ENCODE measurements around the gene ZMYM2. TPM values are rescaled to one million over a fixed set of nuclear protein-coding genes. Genes with fewer than 3 reads are reported as not detected.

ZMYM2 gene
- total RNA-seq, 4 donors from 2014 or later, result 60.7 to 75.3 (median 68.1) TPM

GRCh38 chr13:20057963-20058362, 99.4 kb downstream of the ZMYM2 start:
- DNase-seq (ENCODE audit: low spot score in 2 of 2), result no peak
- TF ChIP-seq CTCF (IDR thresholded peaks at IDR 0.05) (no peak), POLR2A (IDR thresholded peaks at IDR 0.05) (no peak), EP300 (IDR thresholded peaks at IDR 0.05) (no peak)
- peaks cover 0 to 5% (median 0%) of the 10 kb centered on the region in 4 donors for H3K4me1 ChIP-seq
- H3K36me3 ChIP-seq, result peaks cover 0 to 81% (median 16%) of the 10 kb centered on the region in 3 donors
- no peak overlapping the region for H3K4me3 ChIP-seq
- H3K9me3 ChIP-seq, result no peaks in the 10 kb centered on the region
- H3K27ac ChIP-seq, result no peak overlapping the region
- 90 to 94% methylated on average over 1 of the region's 1 CpG for WGBS, 2 donors
- no peaks in the 10 kb centered on the region for H3K27me3 ChIP-seq

GRCh38 chr13:20058476-20058875, 99.9 kb downstream of the ZMYM2 start:
- peaks cover 0 to 86% (median 16%) of the 10 kb centered on the region in 3 donors for H3K36me3 ChIP-seq
- TF ChIP-seq POLR2A (IDR thresholded peaks at IDR 0.05) (no peak), EP300 (IDR thresholded peaks at IDR 0.05) (no peak), CTCF (IDR thresholded peaks at IDR 0.05) (no peak)

GRCh38 chr13:20064128-20064527, 105.6 kb downstream of the ZMYM2 start:
- Histone ChIP-seq H3K36me3 (peaks cover 4 to 92% (median 17%) of the 10 kb centered on the region in 3 donors), H3K4me3 (no peak overlapping the region), H3K27ac (no peak overlapping the region), H3K4me1 (peaks cover 0 to 5% (median 0%) of the 10 kb centered on the region in 4 donors), H3K9me3 (no peaks in the 10 kb centered on the region), H3K27me3 (no peaks in the 10 kb centered on the region)
- TF ChIP-seq EP300 (IDR thresholded peaks at IDR 0.05), result no peak
- no peak for TF ChIP-seq CTCF (IDR thresholded peaks at IDR 0.05)
- TF ChIP-seq POLR2A (IDR thresholded peaks at IDR 0.05), result no peak
- 94 to 96% methylated on average over 1 of the region's 1 CpG for WGBS, 2 donors
- no peak for DNase-seq (ENCODE audit: low spot score in 2 of 2)

More at GRCh38 chr13:20058476-20058875, 99.9 kb downstream of the ZMYM2 start:
- WGBS, 2 donors, result 98% methylated on average over 1 of the region's 1 CpG
- no peak overlapping the region for H3K27ac ChIP-seq
- DNase-seq (ENCODE audit: low spot score in 2 of 2), result no peak
- H3K9me3 ChIP-seq, result no peaks in the 10 kb centered on the region
- H3K4me3 ChIP-seq, result no peak overlapping the region
- peaks cover 0 to 5% (median 0%) of the 10 kb centered on the region in 4 donors for H3K4me1 ChIP-seq
- no peaks in the 10 kb centered on the region for H3K27me3 ChIP-seq

GRCh38 chr13:20065516-20065915, 107.0 kb downstream of the ZMYM2 start:
- WGBS, 2 donors, result 95 to 97% methylated on average over 5 of the region's 5 CpGs

GRCh38 chr13:20069956-20070355, 111.4 kb downstream of the ZMYM2 start:
- Histone ChIP-seq H3K36me3 (peaks cover 4 to 82% (median 8%) of the 10 kb centered on the region in 3 donors), H3K27me3 (no peaks in the 10 kb centered on the region), H3K9me3 (no peaks in the 10 kb centered on the region), H3K4me1 (no peaks in the 10 kb centered on the region), H3K4me3 (no peak overlapping the region), H3K27ac (no peak overlapping the region)
- no peak for DNase-seq (ENCODE audit: low spot score in 2 of 2)
- TF ChIP-seq POLR2A (IDR thresholded peaks at IDR 0.05), result no peak
- TF ChIP-seq CTCF (IDR thresholded peaks at IDR 0.05), result no peak
- TF ChIP-seq EP300 (IDR thresholded peaks at IDR 0.05), result no peak
- 67 to 74% methylated on average over 3 of the region's 3 CpGs for WGBS, 2 donors

More at GRCh38 chr13:20065516-20065915, 107.0 kb downstream of the ZMYM2 start:
- TF ChIP-seq POLR2A (IDR thresholded peaks at IDR 0.05), result no peak
- TF ChIP-seq EP300 (IDR thresholded peaks at IDR 0.05), result no peak
- TF ChIP-seq CTCF (IDR thresholded peaks at IDR 0.05), result no peak
- peaks cover 4 to 86% (median 8%) of the 10 kb centered on the region in 3 donors for H3K36me3 ChIP-seq
- DNase-seq (ENCODE audit: low spot score in 2 of 2), result no peak
- no peak overlapping the region for H3K27ac ChIP-seq
- H3K4me3 ChIP-seq, result no peak overlapping the region
- no peaks in the 10 kb centered on the region for H3K9me3 ChIP-seq
- H3K27me3 ChIP-seq, result no peaks in the 10 kb centered on the region
- H3K4me1 ChIP-seq, result peaks cover 0 to 5% (median 0%) of the 10 kb centered on the region in 4 donors
